ENCODE results near the gene KIF1A. TPM values are rescaled to one million over a fixed set of nuclear protein-coding genes. Genes with fewer than 3 reads are reported as not detected.
A peak's percentile ranks its signal among the peaks of the same experiment; 100 is the strongest.

The KIF1A gene
- total and polyA plus RNA-seq, 2 of the 13 experiments (the other 11 are each of a cell fraction or from before 2014, with no cell fraction given): 0.01 TPM; not detected in 1

DNA sequence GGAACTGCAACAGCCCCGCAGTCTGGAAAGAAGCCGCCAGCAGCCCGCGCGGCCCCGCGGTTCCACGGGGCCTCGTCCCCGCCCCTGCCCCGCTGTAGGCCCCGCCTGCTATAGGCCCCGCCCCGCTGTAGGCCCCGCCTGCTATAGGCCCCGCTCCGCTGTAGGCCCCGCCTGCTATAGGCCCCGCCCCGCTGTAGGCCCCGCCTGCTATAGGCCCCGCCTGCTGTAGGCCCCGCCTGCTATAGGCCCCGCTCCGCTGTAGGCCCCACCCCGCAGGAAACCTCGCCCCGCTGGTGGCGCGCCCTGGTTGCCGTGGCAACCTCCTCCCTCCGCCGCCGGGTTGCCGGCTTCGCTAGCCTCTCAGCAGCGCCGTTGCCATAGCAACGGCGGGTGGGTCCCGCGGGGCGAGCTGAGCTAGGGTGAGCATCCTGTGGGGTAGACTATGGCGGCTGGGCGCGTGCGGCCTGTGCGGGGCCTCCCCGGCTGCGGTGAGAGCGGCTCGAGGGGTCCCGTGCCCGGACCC lies 12.2 kb upstream of the KIF1A start (continued):
- TF ChIP-seq, protein P1, sequence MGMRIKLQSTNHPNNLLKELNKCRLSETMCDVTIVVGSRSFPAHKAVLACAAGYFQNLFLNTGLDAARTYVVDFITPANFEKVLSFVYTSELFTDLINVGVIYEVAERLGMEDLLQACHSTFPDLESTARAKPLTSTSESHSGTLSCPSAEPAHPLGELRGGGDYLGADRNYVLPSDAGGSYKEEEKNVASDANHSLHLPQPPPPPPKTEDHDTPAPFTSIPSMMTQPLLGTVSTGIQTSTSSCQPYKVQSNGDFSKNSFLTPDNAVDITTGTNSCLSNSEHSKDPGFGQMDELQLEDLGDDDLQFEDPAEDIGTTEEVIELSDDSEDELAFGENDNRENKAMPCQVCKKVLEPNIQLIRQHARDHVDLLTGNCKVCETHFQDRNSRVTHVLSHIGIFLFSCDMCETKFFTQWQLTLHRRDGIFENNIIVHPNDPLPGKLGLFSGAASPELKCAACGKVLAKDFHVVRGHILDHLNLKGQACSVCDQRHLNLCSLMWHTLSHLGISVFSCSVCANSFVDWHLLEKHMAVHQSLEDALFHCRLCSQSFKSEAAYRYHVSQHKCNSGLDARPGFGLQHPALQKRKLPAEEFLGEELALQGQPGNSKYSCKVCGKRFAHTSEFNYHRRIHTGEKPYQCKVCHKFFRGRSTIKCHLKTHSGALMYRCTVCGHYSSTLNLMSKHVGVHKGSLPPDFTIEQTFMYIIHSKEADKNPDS (CRISPR knock-in tag; IDR thresholded peaks at IDR 0.05): no peak
- TF ChIP-seq ZEB1 (IDR thresholded peaks at IDR 0.05; ENCODE audit: insufficient replicate concordance, low read depth): no peak
- TF ChIP-seq TOPORS (CRISPR knock-in tag; IDR thresholded peaks at IDR 0.05): no peak
- no peak for TF ChIP-seq ZBTB40 (IDR thresholded peaks at IDR 0.05)
- TF ChIP-seq ZBTB40 (CRISPR knock-in tag; IDR thresholded peaks at IDR 0.05): no peak
- no peak for TF ChIP-seq ISX (CRISPR knock-in tag; conservative IDR thresholded peaks at IDR 0.05)
- TF ChIP-seq AGO2 (optimal IDR thresholded peaks at IDR 0.05; ENCODE audit: low read depth, low read length): no peak
- TF ChIP-seq ZNF841 (CRISPR knock-in tag; IDR thresholded peaks at IDR 0.05; ENCODE audit: borderline replicate concordance): no peak
- TF ChIP-seq SMARCC2 (IDR thresholded peaks at IDR 0.05): no peak
- TF ChIP-seq ETV5 (CRISPR knock-in tag; IDR thresholded peaks at IDR 0.05; ENCODE audit: borderline replicate concordance): no peak
- TF ChIP-seq ZKSCAN1 (IDR thresholded peaks at IDR 0.05; ENCODE audit: low read length): no peak
- no peak for TF ChIP-seq TARDBP (CRISPR knock-in tag; IDR thresholded peaks at IDR 0.05)
- no peak for TF ChIP-seq NBN (conservative IDR thresholded peaks at IDR 0.05)
- no peak for TF ChIP-seq ZNF17 (CRISPR knock-in tag; IDR thresholded peaks at IDR 0.05)
- no peak for TF ChIP-seq ARHGAP35 (CRISPR knock-in tag; IDR thresholded peaks at IDR 0.05; ENCODE audit: borderline replicate concordance)
- no peak for TF ChIP-seq ELF3 (CRISPR knock-in tag; IDR thresholded peaks at IDR 0.05)
- TF ChIP-seq, protein P2, sequence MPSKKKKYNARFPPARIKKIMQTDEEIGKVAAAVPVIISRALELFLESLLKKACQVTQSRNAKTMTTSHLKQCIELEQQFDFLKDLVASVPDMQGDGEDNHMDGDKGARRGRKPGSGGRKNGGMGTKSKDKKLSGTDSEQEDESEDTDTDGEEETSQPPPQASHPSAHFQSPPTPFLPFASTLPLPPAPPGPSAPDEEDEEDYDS (CRISPR knock-in tag; IDR thresholded peaks at IDR 0.05): 0 out of 2 replicates have a peak, but pooled peaks have one; percentile 49
- no peak for TF ChIP-seq ZNF121 (CRISPR knock-in tag; IDR thresholded peaks at IDR 0.05)
- no peak for TF ChIP-seq TMF1 (CRISPR knock-in tag; IDR thresholded peaks at IDR 0.05; ENCODE audit: low read depth)
